SK-N-SH (cell line): ENCODE results near the gene WDCP. TPM values are rescaled to one million over a fixed set of nuclear protein-coding genes. Genes with fewer than 3 reads are reported as not detected.

Source experiments
- CTCF ChIA-PET: fragments of 300-600, 350-600 bp; formaldehyde crosslinking; extraction: SDS; loops from one replicate; lab custom pipeline; 2021; lab: Yijun Ruan, JAX
- POLR2A ChIA-PET: fragments of 350-600 bp; sonication (Branson Sonifier 250); formaldehyde crosslinking; extraction: SDS; loops from one replicate; lab custom pipeline; 2020; ENCODE audit warnings: antibody characterized with exemption, inconsistent platforms; lab: Yijun Ruan, JAX
- DNase-seq: peaks from one replicate; pipeline ENCODE4 v3.0.0; 2012
- H2AFZ ChIP-seq: fragments of 200-600 bp; sonication (generic); 2 replicates; pipeline ENCODE4 v1.8.1; 2016; ENCODE audit warnings: antibody characterized with exemption, mild to moderate bottlenecking, low read depth
- H3F3A ChIP-seq: fragments of 200-600 bp; sonication (generic); replicated peaks from 2 replicates; pipeline ENCODE3; 2016; ENCODE audit warnings: antibody characterized with exemption, mild to moderate bottlenecking; ENCODE audit not compliant: insufficient read depth
- H3K27ac ChIP-seq, 2 experiments: fragments of 200-500 bp in 1 of 2; fragments of 200-600 bp in 1 of 2; sonication (Bioruptor generic) in 1 of 2; sonication (generic), shearing (Covaris generic) in 1 of 2; 2 replicates each; pipeline versions ENCODE4 v1.5.1 to v1.6.1; 2014 to 2016; ENCODE audit warnings: low read depth in 2 of 2, inconsistent platforms in 1 of 2, low read length in 1 of 2, mild to moderate bottlenecking in 1 of 2, mixed read lengths in 1 of 2
- H3K27me3 ChIP-seq: fragments of 200-600 bp; sonication (generic), shearing (Covaris generic); 2 replicates; pipeline ENCODE4 v1.6.1; 2016; ENCODE audit warnings: mixed run types; ENCODE audit not compliant: insufficient read depth
- H3K36me3 ChIP-seq, 2 experiments: fragments of 200-500 bp in 1 of 2; fragments of 200-600 bp in 1 of 2; sonication (Bioruptor generic) in 1 of 2; sonication (generic) in 1 of 2; replicated peaks in 1 of 2; 2 replicates each; pipeline versions ENCODE3 to v1.5.1; 2014 to 2016; ENCODE audit warnings: low read length in 1 of 2, mild to moderate bottlenecking in 1 of 2; ENCODE audit not compliant: insufficient read depth in 2 of 2, control insufficient read depth in 1 of 2
- H3K4me1 ChIP-seq, 2 experiments: fragments of 200-500 bp in 1 of 2; fragments of 200-600 bp in 1 of 2; sonication (Bioruptor generic) in 1 of 2; sonication (generic), shearing (Covaris generic) in 1 of 2; 2 replicates each; pipeline versions ENCODE4 v1.5.1 to v1.6.1; 2014 to 2016; ENCODE audit warnings: low read depth in 1 of 2, low read length in 1 of 2, mixed run types in 1 of 2; ENCODE audit not compliant: insufficient read depth in 2 of 2, control insufficient read depth in 1 of 2
- H3K4me2 ChIP-seq: fragments of 200-600 bp; sonication (generic), shearing (Covaris generic); 2 replicates; pipeline ENCODE4 v1.6.1; 2017; ENCODE audit warnings: mixed run types
- H3K4me3 ChIP-seq, 2 experiments: fragments of 200-500 bp in 1 of 2; fragments of 200-600 bp in 1 of 2; sonication (Bioruptor generic) in 1 of 2; sonication (generic), shearing (Covaris generic) in 1 of 2; 2 replicates each; pipeline versions ENCODE4 v1.5.1 to v1.8.1; 2014 to 2016; ENCODE audit warnings: low read depth in 2 of 2, inconsistent platforms in 1 of 2, low read length in 1 of 2, mild to moderate bottlenecking in 1 of 2, mixed read lengths in 1 of 2, moderate library complexity in 1 of 2
- H3K79me2 ChIP-seq: fragments of 200-600 bp; sonication (generic); 2 replicates; pipeline ENCODE4 v1.8.1; 2017; ENCODE audit warnings: mild to moderate bottlenecking; ENCODE audit not compliant: insufficient read depth
- H3K9ac ChIP-seq: fragments of 200-600 bp; sonication (generic); 2 replicates; pipeline ENCODE4 v1.6.1; 2017; ENCODE audit warnings: mixed run types
- H3K9me2 ChIP-seq: fragments of 200-600 bp; sonication (generic); 2 replicates; pipeline ENCODE4 v1.6.1; 2017; ENCODE audit warnings: mixed run types
- H3K9me3 ChIP-seq: fragments of 200-600 bp; sonication (generic); 2 replicates; pipeline ENCODE4 v1.6.1; 2017; ENCODE audit warnings: mixed run types, mild to moderate bottlenecking, moderate library complexity
- H4K20me1 ChIP-seq: fragments of 200-600 bp; sonication (generic); 2 replicates; pipeline ENCODE4 v1.6.1; 2017; ENCODE audit warnings: mild to moderate bottlenecking, mixed run types; ENCODE audit not compliant: insufficient read depth
- CHD2 ChIP-seq: fragments of 150-350 bp; IDR thresholded peaks from 2 replicates; pipeline ENCODE4 v1.6.1; 2018; ENCODE audit warnings: low read length; ENCODE audit not compliant: partially characterized antibody
- FOSL2 ChIP-seq: IDR thresholded peaks from 2 replicates; pipeline ENCODE4 v1.4.0; 2012; ENCODE audit warnings: low read depth, mild to moderate bottlenecking, moderate library complexity, borderline replicate concordance
- GABPA ChIP-seq: IDR thresholded peaks from 2 replicates; pipeline ENCODE4 v1.4.0; 2012; ENCODE audit warnings: low read depth, mild to moderate bottlenecking
- MEF2A ChIP-seq: IDR thresholded peaks from 2 replicates; pipeline ENCODE4 v1.4.0; 2012; ENCODE audit warnings: low read depth, borderline replicate concordance
- MXI1 ChIP-seq: IDR thresholded peaks from 2 replicates; pipeline ENCODE4 v1.6.1; 2012; ENCODE audit warnings: mild to moderate bottlenecking, low read depth, low read length, improper control_type of control experiment
- NRF1 ChIP-seq: IDR thresholded peaks from 2 replicates; pipeline ENCODE4 v1.6.1; 2012; ENCODE audit warnings: low read depth, mild to moderate bottlenecking, low read length
- RCOR1 ChIP-seq: fragments of 150-350 bp; IDR thresholded peaks from 2 replicates; pipeline ENCODE4 v1.6.1; 2017; ENCODE audit warnings: antibody characterized with exemption, low read length
- SIN3A ChIP-seq: IDR thresholded peaks from 2 replicates; pipeline ENCODE4 v1.6.1; 2012; ENCODE audit warnings: low read depth, mild to moderate bottlenecking, low read length, moderate library complexity, borderline replicate concordance
- TAF1 ChIP-seq: IDR thresholded peaks from 2 replicates; pipeline ENCODE4 v1.6.1; 2012; ENCODE audit warnings: low read depth, mild to moderate bottlenecking, low read length, moderate library complexity, borderline replicate concordance
- TEAD4 ChIP-seq: IDR thresholded peaks from 2 replicates; pipeline ENCODE4 v1.4.0; 2012; ENCODE audit warnings: mild to moderate bottlenecking, borderline replicate concordance; ENCODE audit not compliant: insufficient read depth
- WGBS: methylation state at CpG from one replicate; pipeline ENCODE4 v1.1.6; 2017; ENCODE audit warnings: low lambda C conversion rate; 5-methylcytosine and 5-hydroxymethylcytosine counted together
- polyA plus RNA-seq, 3 experiments: library from polyadenylated mRNA; depleted of rRNA; stranded (reverse); fragments of >200 nt; gene quantifications; 2 replicates each; pipeline ENCODE4 v1.2.3, GENCODE V29; 2012
- TF ChIP-seq, protein P1 (sequence below): fragments of 150-350 bp; IDR thresholded peaks from 2 replicates; pipeline ENCODE4 v1.6.1; 2017; ENCODE audit warnings: antibody characterized with exemption, low read length, low read depth, borderline replicate concordance
- TF ChIP-seq, protein P2 (sequence below): IDR thresholded peaks from 2 replicates; pipeline ENCODE4 v1.4.0; 2012; ENCODE audit warnings: low read depth
- TF ChIP-seq, protein P3 (sequence below): IDR thresholded peaks from 2 replicates; pipeline ENCODE4 v1.4.0; 2012; ENCODE audit warnings: low read depth, borderline replicate concordance
- TF ChIP-seq, protein P4 (sequence below): IDR thresholded peaks from 2 replicates; pipeline ENCODE4 v1.6.1; 2012; ENCODE audit warnings: mild to moderate bottlenecking, low read depth, low read length, moderate library complexity
- TF ChIP-seq, protein P5 (sequence below): IDR thresholded peaks from 2 replicates; pipeline ENCODE4; 2012
- TF ChIP-seq, protein P6 (sequence below): fragments of 200-600 bp; sonication (generic); IDR thresholded peaks from 2 replicates; pipeline ENCODE4 v1.6.1; 2017; ENCODE audit warnings: antibody characterized with exemption, mild to moderate bottlenecking, moderate library complexity
- TF ChIP-seq, protein P7 (sequence below): IDR thresholded peaks from 2 replicates; pipeline ENCODE4 v1.4.0; 2012; ENCODE audit warnings: low read depth, borderline replicate concordance
- TF ChIP-seq, protein P8 (sequence below): fragments of 150-350 bp; IDR thresholded peaks from 2 replicates; pipeline ENCODE4 v1.6.1; 2016; ENCODE audit warnings: mild to moderate bottlenecking, low read depth, low read length

The WDCP gene
- polyA plus RNA-seq, 1 of the 3 experiments (the other 2 are of a cell fraction) = 7.1 TPM

DNA sequence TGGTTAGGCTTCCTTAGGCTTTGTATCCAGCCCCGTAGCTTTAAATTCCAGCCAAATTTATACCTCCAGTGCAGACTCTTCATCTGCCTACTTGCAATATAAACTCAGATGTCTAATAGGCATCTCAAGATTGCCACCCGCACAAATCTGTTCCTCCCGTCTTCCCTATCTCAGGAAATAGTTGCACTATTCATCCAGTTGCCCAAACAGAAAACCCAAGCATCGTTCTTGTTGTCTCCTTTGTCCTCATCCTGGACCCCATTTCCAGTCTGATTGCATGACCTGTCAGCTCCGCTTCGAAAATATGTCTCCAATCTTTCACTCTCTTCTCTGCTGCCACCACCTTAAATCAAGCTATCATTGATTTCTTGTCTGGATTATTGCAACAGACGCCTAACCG is 4.6 kb upstream of the WDCP start:
- Histone ChIP-seq H3K4me3 (no peak overlapping the region), H3K4me1 (peaks cover 3 to 23% of the 10 kb centered on the region in 2 experiments; a peak in 1 of 4 replicates), H3K79me2 (peaks cover 3% of the 10 kb centered on the region; the same call in 1 of the 2 replicates), H3K36me3 (peaks cover 0 to 11% of the 10 kb centered on the region in 2 experiments), H4K20me1 (no peaks in the 10 kb centered on the region), H3F3A (peaks cover 15% of the 10 kb centered on the region), H3K27ac (no peak overlapping the region), H3K4me2 (no peak overlapping the region), H3K9me3 (no peaks in the 10 kb centered on the region), H2AFZ (no peak overlapping the region), H3K9ac (no peak overlapping the region), H3K9me2 (no peaks in the 10 kb centered on the region), H3K27me3 (no peaks in the 10 kb centered on the region)
- ChIA-PET POLR2A (interaction anchor here (1.3 kb wide), 1 partner anchor 112 kb away, joined by 3 read pairs; the partner anchor contains the start of gene UBXN2A), CTCF (interaction anchor here (0.5 to 3.9 kb wide), 6 partner anchors 9 to 232 kb away, joined by 3 to 43 read pairs (median 8); partner anchors contain the start of gene TP53I3)
- TF ChIP-seq GABPA (no peak), SIN3A (no peak), MEF2A (no peak), NRF1 (no peak), TAF1 (no peak), FOSL2 (no peak), MXI1 (no peak), CHD2 (no peak), TEAD4 (no peak), RCOR1 (no peak)
- TF ChIP-seq, protein P1, sequence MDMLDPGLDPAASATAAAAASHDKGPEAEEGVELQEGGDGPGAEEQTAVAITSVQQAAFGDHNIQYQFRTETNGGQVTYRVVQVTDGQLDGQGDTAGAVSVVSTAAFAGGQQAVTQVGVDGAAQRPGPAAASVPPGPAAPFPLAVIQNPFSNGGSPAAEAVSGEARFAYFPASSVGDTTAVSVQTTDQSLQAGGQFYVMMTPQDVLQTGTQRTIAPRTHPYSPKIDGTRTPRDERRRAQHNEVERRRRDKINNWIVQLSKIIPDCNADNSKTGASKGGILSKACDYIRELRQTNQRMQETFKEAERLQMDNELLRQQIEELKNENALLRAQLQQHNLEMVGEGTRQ = no peak
- TF ChIP-seq, protein P2, sequence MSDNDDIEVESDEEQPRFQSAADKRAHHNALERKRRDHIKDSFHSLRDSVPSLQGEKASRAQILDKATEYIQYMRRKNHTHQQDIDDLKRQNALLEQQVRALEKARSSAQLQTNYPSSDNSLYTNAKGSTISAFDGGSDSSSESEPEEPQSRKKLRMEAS = no peak
- TF ChIP-seq, protein P3, sequence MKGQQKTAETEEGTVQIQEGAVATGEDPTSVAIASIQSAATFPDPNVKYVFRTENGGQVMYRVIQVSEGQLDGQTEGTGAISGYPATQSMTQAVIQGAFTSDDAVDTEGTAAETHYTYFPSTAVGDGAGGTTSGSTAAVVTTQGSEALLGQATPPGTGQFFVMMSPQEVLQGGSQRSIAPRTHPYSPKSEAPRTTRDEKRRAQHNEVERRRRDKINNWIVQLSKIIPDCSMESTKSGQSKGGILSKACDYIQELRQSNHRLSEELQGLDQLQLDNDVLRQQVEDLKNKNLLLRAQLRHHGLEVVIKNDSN = no peak
- TF ChIP-seq, protein P4, sequence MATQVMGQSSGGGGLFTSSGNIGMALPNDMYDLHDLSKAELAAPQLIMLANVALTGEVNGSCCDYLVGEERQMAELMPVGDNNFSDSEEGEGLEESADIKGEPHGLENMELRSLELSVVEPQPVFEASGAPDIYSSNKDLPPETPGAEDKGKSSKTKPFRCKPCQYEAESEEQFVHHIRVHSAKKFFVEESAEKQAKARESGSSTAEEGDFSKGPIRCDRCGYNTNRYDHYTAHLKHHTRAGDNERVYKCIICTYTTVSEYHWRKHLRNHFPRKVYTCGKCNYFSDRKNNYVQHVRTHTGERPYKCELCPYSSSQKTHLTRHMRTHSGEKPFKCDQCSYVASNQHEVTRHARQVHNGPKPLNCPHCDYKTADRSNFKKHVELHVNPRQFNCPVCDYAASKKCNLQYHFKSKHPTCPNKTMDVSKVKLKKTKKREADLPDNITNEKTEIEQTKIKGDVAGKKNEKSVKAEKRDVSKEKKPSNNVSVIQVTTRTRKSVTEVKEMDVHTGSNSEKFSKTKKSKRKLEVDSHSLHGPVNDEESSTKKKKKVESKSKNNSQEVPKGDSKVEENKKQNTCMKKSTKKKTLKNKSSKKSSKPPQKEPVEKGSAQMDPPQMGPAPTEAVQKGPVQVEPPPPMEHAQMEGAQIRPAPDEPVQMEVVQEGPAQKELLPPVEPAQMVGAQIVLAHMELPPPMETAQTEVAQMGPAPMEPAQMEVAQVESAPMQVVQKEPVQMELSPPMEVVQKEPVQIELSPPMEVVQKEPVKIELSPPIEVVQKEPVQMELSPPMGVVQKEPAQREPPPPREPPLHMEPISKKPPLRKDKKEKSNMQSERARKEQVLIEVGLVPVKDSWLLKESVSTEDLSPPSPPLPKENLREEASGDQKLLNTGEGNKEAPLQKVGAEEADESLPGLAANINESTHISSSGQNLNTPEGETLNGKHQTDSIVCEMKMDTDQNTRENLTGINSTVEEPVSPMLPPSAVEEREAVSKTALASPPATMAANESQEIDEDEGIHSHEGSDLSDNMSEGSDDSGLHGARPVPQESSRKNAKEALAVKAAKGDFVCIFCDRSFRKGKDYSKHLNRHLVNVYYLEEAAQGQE = no peak
- TF ChIP-seq, protein P5, sequence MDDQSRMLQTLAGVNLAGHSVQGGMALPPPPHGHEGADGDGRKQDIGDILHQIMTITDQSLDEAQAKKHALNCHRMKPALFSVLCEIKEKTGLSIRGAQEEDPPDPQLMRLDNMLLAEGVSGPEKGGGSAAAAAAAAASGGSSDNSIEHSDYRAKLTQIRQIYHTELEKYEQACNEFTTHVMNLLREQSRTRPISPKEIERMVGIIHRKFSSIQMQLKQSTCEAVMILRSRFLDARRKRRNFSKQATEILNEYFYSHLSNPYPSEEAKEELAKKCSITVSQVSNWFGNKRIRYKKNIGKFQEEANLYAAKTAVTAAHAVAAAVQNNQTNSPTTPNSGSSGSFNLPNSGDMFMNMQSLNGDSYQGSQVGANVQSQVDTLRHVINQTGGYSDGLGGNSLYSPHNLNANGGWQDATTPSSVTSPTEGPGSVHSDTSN = no peak
- TF ChIP-seq, protein P6, sequence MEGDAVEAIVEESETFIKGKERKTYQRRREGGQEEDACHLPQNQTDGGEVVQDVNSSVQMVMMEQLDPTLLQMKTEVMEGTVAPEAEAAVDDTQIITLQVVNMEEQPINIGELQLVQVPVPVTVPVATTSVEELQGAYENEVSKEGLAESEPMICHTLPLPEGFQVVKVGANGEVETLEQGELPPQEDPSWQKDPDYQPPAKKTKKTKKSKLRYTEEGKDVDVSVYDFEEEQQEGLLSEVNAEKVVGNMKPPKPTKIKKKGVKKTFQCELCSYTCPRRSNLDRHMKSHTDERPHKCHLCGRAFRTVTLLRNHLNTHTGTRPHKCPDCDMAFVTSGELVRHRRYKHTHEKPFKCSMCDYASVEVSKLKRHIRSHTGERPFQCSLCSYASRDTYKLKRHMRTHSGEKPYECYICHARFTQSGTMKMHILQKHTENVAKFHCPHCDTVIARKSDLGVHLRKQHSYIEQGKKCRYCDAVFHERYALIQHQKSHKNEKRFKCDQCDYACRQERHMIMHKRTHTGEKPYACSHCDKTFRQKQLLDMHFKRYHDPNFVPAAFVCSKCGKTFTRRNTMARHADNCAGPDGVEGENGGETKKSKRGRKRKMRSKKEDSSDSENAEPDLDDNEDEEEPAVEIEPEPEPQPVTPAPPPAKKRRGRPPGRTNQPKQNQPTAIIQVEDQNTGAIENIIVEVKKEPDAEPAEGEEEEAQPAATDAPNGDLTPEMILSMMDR = no peak
- TF ChIP-seq, protein P7, sequence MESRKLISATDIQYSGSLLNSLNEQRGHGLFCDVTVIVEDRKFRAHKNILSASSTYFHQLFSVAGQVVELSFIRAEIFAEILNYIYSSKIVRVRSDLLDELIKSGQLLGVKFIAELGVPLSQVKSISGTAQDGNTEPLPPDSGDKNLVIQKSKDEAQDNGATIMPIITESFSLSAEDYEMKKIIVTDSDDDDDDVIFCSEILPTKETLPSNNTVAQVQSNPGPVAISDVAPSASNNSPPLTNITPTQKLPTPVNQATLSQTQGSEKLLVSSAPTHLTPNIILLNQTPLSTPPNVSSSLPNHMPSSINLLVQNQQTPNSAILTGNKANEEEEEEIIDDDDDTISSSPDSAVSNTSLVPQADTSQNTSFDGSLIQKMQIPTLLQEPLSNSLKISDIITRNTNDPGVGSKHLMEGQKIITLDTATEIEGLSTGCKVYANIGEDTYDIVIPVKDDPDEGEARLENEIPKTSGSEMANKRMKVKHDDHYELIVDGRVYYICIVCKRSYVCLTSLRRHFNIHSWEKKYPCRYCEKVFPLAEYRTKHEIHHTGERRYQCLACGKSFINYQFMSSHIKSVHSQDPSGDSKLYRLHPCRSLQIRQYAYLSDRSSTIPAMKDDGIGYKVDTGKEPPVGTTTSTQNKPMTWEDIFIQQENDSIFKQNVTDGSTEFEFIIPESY = no peak
- TF ChIP-seq, protein P8, sequence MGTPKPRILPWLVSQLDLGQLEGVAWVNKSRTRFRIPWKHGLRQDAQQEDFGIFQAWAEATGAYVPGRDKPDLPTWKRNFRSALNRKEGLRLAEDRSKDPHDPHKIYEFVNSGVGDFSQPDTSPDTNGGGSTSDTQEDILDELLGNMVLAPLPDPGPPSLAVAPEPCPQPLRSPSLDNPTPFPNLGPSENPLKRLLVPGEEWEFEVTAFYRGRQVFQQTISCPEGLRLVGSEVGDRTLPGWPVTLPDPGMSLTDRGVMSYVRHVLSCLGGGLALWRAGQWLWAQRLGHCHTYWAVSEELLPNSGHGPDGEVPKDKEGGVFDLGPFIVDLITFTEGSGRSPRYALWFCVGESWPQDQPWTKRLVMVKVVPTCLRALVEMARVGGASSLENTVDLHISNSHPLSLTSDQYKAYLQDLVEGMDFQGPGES = no peak
- 93% methylated on average over 8 of the region's 8 CpGs for WGBS
- DNase-seq = no peak
